Measurements from ENCODE around the gene ZSCAN26. TPM values are rescaled to one million over a fixed set of nuclear protein-coding genes. Genes with fewer than 3 reads are reported as not detected.

The ZSCAN26 gene
- total and polyA plus RNA-seq, 2 donors from 2014 or later: 11.8 to 17.2 TPM

DNA sequence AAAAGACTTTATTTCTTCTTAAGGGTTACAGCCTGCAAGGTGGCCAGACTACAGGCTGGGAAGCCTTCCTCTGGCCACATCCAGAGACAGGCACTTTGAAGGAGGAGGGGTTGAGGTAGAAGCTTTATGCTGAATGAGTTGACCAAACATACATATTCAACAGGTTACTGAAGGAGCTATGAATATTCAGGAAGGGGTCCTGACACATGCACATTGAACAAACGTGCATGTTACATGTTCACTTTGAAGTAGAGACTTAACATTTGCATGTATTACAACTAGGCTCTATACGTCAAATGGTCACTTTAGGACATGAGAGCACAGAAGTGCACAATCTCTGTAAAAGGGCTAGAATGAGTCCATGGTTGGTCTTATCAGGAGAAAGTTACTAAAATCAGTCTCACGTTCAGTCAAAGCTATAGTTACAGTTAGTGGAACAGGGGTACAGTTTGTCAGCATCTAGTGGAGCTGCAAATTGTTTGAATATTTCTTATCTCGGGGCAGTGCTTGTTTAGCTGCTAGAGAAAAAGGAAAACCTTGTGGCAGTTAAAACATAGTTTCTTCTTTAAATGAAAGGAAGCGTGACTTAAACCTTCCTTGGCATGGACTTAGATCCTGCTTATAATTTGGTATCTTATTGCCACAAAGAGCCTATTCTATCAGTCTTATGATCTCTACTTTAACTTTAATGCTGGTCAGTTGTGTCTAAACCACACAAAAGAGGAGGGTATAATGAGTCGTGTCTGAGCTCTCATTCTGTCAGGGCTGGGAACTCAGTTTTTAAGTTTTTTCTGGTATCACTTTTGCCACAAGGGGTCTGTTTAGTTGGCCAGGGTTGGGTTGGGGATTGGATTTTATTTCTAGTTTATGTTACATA lies 46.4 kb upstream of the ZSCAN26 start:
- intact Hi-C loops (cut with DNase I): no loop called here
- FAIRE-seq (no peak), DNase-seq (no peak)
- Histone ChIP-seq H3K4me1 (ENCODE audit: control insufficient read depth in 2 of 3, insufficient read depth in 2 of 3, low read depth in 1 of 3, low read length in 3 of 3) (peaks cover 0 to 2% (median 0%) of the 10 kb centered on the region in 3 donors), H3K4me3 (ENCODE audit: low read length in 3 of 3) (no peak overlapping the region), H3K9ac (ENCODE audit: low read length in 3 of 3) (no peak overlapping the region), H3K9me3 (ENCODE audit: control insufficient read depth in 2 of 3, insufficient read depth in 1 of 3, low read length in 3 of 3) (no peaks in the 10 kb centered on the region), H3K27ac (ENCODE audit: low read depth in 2 of 2, low read length in 2 of 2) (no peak overlapping the region), H3K36me3 (ENCODE audit: control insufficient read depth in 2 of 3, insufficient read depth in 3 of 3, low read length in 3 of 3) (no peaks in the 10 kb centered on the region), H3K27me3 (ENCODE audit: control insufficient read depth, insufficient read depth, low read length) (peaks cover 15% of the 10 kb centered on the region)
- TF ChIP-seq, protein P1, sequence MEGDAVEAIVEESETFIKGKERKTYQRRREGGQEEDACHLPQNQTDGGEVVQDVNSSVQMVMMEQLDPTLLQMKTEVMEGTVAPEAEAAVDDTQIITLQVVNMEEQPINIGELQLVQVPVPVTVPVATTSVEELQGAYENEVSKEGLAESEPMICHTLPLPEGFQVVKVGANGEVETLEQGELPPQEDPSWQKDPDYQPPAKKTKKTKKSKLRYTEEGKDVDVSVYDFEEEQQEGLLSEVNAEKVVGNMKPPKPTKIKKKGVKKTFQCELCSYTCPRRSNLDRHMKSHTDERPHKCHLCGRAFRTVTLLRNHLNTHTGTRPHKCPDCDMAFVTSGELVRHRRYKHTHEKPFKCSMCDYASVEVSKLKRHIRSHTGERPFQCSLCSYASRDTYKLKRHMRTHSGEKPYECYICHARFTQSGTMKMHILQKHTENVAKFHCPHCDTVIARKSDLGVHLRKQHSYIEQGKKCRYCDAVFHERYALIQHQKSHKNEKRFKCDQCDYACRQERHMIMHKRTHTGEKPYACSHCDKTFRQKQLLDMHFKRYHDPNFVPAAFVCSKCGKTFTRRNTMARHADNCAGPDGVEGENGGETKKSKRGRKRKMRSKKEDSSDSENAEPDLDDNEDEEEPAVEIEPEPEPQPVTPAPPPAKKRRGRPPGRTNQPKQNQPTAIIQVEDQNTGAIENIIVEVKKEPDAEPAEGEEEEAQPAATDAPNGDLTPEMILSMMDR (IDR thresholded peaks at IDR 0.05; ENCODE audit: borderline replicate concordance, extremely low read depth, insufficient read depth): no peak

DNA sequence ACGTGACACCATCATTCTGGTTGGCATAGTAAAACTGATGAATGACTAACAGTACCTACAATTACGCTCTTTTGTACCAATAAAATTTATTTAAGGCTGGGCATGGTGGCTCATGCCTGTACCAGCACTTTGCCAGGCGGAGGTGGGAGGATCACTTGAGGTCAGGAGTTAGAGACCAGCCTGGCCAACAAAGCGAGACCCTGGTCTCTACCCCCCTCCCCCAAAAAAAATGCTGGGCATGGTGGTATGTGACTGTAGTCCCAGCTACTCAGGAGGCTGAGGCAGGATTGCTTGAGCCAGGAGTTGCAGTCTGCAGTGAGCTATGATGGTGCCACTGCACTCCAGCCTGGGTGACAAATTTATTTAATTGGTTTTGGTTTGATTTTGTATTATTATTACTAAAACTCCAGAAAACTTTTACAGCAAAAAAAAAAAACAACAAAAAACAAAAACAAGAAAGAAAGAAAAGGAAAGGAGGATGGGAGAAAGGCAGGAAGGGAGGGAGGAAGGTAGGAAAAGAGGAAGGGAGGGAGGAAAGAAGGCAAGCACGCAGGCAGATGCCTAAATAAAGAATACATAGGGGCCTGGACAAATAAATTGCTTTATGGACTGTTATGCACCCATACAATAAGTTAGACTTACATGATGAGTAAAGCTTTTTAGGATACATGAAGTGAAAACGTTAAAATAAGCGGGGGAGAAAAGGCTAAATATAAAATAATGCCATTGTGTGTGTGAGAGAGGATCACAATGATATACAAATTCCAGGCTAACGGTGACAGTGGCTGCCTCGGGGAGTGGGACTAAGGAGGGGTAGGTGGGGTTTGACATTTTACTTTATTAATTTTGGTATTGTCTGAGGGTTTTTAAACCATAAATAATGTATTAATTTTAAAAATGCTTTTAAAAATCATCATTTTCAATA lies 42.5 kb upstream of the ZSCAN26 start:
- intact Hi-C loops (cut with DNase I): no loop called here
- H3K9ac ChIP-seq (ENCODE audit: low read length in 3 of 3): peak overlapping the region in 2 of 3 donors; percentile 74 to 77
- FAIRE-seq (no peak), DNase-seq (no peak)
- no peaks in the 10 kb centered on the region for H3K9me3 ChIP-seq (ENCODE audit: control insufficient read depth in 2 of 3, insufficient read depth in 1 of 3, low read length in 3 of 3)
- peak overlapping the region; percentile 80 to 89 (median 81) for H3K4me3 ChIP-seq (ENCODE audit: low read length in 3 of 3)
- peaks cover 6 to 19% (median 16%) of the 10 kb centered on the region in 3 donors for H3K36me3 ChIP-seq (ENCODE audit: control insufficient read depth in 2 of 3, insufficient read depth in 3 of 3, low read length in 3 of 3)
- TF ChIP-seq, protein P1 (IDR thresholded peaks at IDR 0.05; ENCODE audit: borderline replicate concordance, extremely low read depth, insufficient read depth): no peak
- H3K4me1 ChIP-seq (ENCODE audit: control insufficient read depth in 2 of 3, insufficient read depth in 2 of 3, low read depth in 1 of 3, low read length in 3 of 3): no peaks in the 10 kb centered on the region
- no peak overlapping the region for H3K27ac ChIP-seq (ENCODE audit: low read depth in 2 of 2, low read length in 2 of 2)
- H3K27me3 ChIP-seq (ENCODE audit: control insufficient read depth, insufficient read depth, low read length): peaks cover 15% of the 10 kb centered on the region

DNA sequence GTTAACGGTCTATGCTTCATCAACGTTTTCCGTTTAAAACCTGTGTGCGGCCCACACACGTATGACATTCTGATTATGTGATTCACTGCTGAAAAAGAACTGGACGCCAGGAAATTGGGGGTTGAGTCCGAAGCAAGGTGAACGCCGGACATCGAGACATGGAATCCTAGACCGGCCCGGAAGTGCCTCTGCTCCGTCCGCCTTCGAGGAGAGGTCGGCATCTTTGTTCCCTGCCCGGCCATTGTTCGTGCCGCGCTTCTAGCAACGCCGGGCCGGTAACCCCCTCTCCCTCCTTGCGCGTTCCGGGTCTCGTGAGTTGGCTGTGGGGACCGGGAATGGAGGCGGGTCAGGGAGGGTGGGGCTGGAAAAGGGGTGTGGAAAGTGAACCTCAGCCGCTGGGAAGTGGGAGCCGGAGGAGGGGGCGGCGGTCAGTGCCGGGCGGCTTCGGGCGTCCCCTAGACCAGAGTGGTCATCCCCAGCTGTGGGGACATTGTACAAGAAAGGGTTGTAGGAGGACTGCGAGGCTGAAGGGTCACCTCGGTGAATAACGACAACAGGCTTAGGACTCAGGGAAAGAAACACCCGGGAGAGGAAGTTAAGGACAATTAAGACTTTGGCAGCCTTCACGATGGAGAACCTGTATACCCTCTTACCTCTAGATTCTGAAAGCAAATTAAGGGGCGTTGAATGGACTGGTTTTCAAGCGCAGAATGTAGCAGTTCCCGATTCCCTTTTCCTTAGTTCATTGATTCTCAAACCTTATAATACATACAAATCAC lies 41.7 kb upstream of the ZSCAN26 start, which contains the start of gene ZSCAN9:
TSS of gene ZSCAN9 (plus strand) at position 220 of the 779 bp plus-strand sequence. CDS start 1,810 bp downstream, outside the sequence.
- peak within 1 kb of the TSS; percentile 80 to 89 (median 81) for H3K4me3 ChIP-seq (ENCODE audit: low read length in 3 of 3)
- peak; percentile 85 to 95 (median 90) for DNase-seq
- H3K9me3 ChIP-seq (ENCODE audit: control insufficient read depth in 2 of 3, insufficient read depth in 1 of 3, low read length in 3 of 3): no peaks in the 10 kb centered on the region
- TF ChIP-seq, protein P1 (IDR thresholded peaks at IDR 0.05; ENCODE audit: borderline replicate concordance, extremely low read depth, insufficient read depth): no peak
- H3K9ac ChIP-seq (ENCODE audit: low read length in 3 of 3): peak within 1 kb of the TSS; percentile 0 to 77 (median 74)
- FAIRE-seq: no peak
- intact Hi-C loops (cut with DNase I): no loop called here
- peak within 1 kb of the TSS in 1 of 2 donors; percentile 51 for H3K27ac ChIP-seq (ENCODE audit: low read depth in 2 of 2, low read length in 2 of 2)
- H3K36me3 ChIP-seq (ENCODE audit: control insufficient read depth in 2 of 3, insufficient read depth in 3 of 3, low read length in 3 of 3): peaks cover 6 to 21% (median 16%) of the 10 kb centered on the region in 3 donors
- H3K27me3 ChIP-seq (ENCODE audit: control insufficient read depth, insufficient read depth, low read length): peaks cover 13% of the 10 kb centered on the region
- no peaks in the 10 kb centered on the region for H3K4me1 ChIP-seq (ENCODE audit: control insufficient read depth in 2 of 3, insufficient read depth in 2 of 3, low read depth in 1 of 3, low read length in 3 of 3)
